Measurements from ENCODE around the gene GLIPR1L2. TPM values are rescaled to one million over a fixed set of nuclear protein-coding genes. Genes with fewer than 3 reads are reported as not detected.

The GLIPR1L2 gene
- total RNA-seq, 1 experiment from 2014 or later, result 0.44 TPM

- Histone ChIP-seq H4K20me1 (ENCODE audit: insufficient read depth) (no peaks in the 10 kb centered on the region), H3K9me2 (ENCODE audit: insufficient read depth) (no peaks in the 10 kb centered on the region), H3K9ac (ENCODE audit: low read length) (no peak overlapping the region), H2AFZ (ENCODE audit: low read depth, low read length, poor library complexity, severe bottlenecking) (no peak overlapping the region), H3K4me2 (ENCODE audit: low read length) (no peak overlapping the region), H3K4me3 (replicated peaks in 1 of 2; ENCODE audit: low read depth in 1 of 2, low read length in 2 of 2) (no peak overlapping the region), H3K9me3 (ENCODE audit: control insufficient read depth in 1 of 2, insufficient read depth in 1 of 2, low read depth in 1 of 2, low read length in 2 of 2) (peaks cover 0 to 3% of the 10 kb centered on the region in 2 experiments; a peak in 1 of 4 replicates), H3K27ac (ENCODE audit: low read depth, low read length) (no peak overlapping the region), H3K4me1 (ENCODE audit: control insufficient read depth in 1 of 2, insufficient read depth in 2 of 2, low read length in 2 of 2) (peaks cover 0 to 1% of the 10 kb centered on the region in 2 experiments; a peak in 1 of 4 replicates), H3K36me3 (ENCODE audit: control insufficient read depth in 1 of 2, insufficient read depth in 2 of 2, low read length in 2 of 2) (no peaks in the 10 kb centered on the region), H3K27me3 (ENCODE audit: insufficient read depth, low read length) (no peaks in the 10 kb centered on the region), H3K79me2 (ENCODE audit: insufficient read depth, low read length) (no peaks in the 10 kb centered on the region)
- TF ChIP-seq ZBTB33 (IDR thresholded peaks at IDR 0.05; ENCODE audit: extremely low read depth, insufficient replicate concordance, low read length), result no peak
- TF ChIP-seq TCF7L2 (IDR thresholded peaks at IDR 0.05; ENCODE audit: borderline replicate concordance, extremely low read depth, insufficient read depth, insufficient read length), result no peak
- no TSS peak for BruUV-seq (replicated peaks)
- intact Hi-C loops (cut with micrococcal nuclease), result no loop called here
- ChIA-PET POLR2A (no interaction called here), CTCF (interaction anchor here (1.5 kb wide), 1 partner anchor 32 kb away, joined by 3 read pairs; no protein-coding TSS in a partner anchor), RAD21 (ENCODE audit: low non-redundant PET in 1 of 2, low total read pairs in 2 of 2, uncharacterized antibody in 2 of 2, unreplicated experiment in 2 of 2) (no interaction called here)
- DNase-seq (ENCODE audit: low read depth, low spot score) (no peak), ATAC-seq (no peak)
These were observed 61.9 kb downstream of the GLIPR1L2 start for GRCh38 chr12:75452675-75453330.

- Histone ChIP-seq H3K4me1 (ENCODE audit: control insufficient read depth in 1 of 2, insufficient read depth in 2 of 2, low read length in 2 of 2) (no peaks in the 10 kb centered on the region), H3K9ac (ENCODE audit: low read length) (no peak overlapping the region), H4K20me1 (ENCODE audit: insufficient read depth) (no peaks in the 10 kb centered on the region), H3K4me2 (ENCODE audit: low read length) (no peak overlapping the region), H3K27ac (ENCODE audit: low read depth, low read length) (no peak overlapping the region), H3K4me3 (replicated peaks in 1 of 2; ENCODE audit: low read depth in 1 of 2, low read length in 2 of 2) (no peak overlapping the region), H2AFZ (ENCODE audit: low read depth, low read length, poor library complexity, severe bottlenecking) (no peak overlapping the region), H3K9me3 (ENCODE audit: control insufficient read depth in 1 of 2, insufficient read depth in 1 of 2, low read depth in 1 of 2, low read length in 2 of 2) (peaks cover 0 to 3% of the 10 kb centered on the region in 2 experiments; a peak in 1 of 4 replicates), H3K79me2 (ENCODE audit: insufficient read depth, low read length) (no peaks in the 10 kb centered on the region), H3K36me3 (ENCODE audit: control insufficient read depth in 1 of 2, insufficient read depth in 2 of 2, low read length in 2 of 2) (no peaks in the 10 kb centered on the region), H3K9me2 (ENCODE audit: insufficient read depth) (no peaks in the 10 kb centered on the region), H3K27me3 (ENCODE audit: insufficient read depth, low read length) (no peaks in the 10 kb centered on the region)
- POLR2A ChIA-PET, result no interaction called here
- TF ChIP-seq, protein P1, sequence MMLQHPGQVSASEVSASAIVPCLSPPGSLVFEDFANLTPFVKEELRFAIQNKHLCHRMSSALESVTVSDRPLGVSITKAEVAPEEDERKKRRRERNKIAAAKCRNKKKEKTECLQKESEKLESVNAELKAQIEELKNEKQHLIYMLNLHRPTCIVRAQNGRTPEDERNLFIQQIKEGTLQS (IDR thresholded peaks at IDR 0.05), result no peak
- TF ChIP-seq FOSL1 (IDR thresholded peaks at IDR 0.05; ENCODE audit: low read depth) (no peak), EZH2 (IDR thresholded peaks at IDR 0.05) (no peak), RAD21 (IDR thresholded peaks at IDR 0.05; ENCODE audit: low read depth) (no peak), EGR1 (IDR thresholded peaks at IDR 0.05; ENCODE audit: low read depth) (no peak), ZFX (IDR thresholded peaks at IDR 0.05) (no peak), SRF (IDR thresholded peaks at IDR 0.05; ENCODE audit: low read depth) (no peak), TCF7L2 (IDR thresholded peaks at IDR 0.05; ENCODE audit: borderline replicate concordance, extremely low read depth, insufficient read depth, insufficient read length) (no peak), CBX3 (IDR thresholded peaks at IDR 0.05; ENCODE audit: low read depth) (no peak), JUND (IDR thresholded peaks at IDR 0.05) (no peak), MAX (IDR thresholded peaks at IDR 0.05) (no peak), ELF1 (IDR thresholded peaks at IDR 0.05; ENCODE audit: borderline replicate concordance, low read depth) (no peak), POLR2A (IDR thresholded peaks at IDR 0.05; ENCODE audit: borderline replicate concordance, extremely low read depth, insufficient read depth, insufficient read length) (no peak), POLR2AphosphoS5 (IDR thresholded peaks at IDR 0.05; ENCODE audit: low read depth, low read length) (no peak)
- TF ChIP-seq, protein P2, sequence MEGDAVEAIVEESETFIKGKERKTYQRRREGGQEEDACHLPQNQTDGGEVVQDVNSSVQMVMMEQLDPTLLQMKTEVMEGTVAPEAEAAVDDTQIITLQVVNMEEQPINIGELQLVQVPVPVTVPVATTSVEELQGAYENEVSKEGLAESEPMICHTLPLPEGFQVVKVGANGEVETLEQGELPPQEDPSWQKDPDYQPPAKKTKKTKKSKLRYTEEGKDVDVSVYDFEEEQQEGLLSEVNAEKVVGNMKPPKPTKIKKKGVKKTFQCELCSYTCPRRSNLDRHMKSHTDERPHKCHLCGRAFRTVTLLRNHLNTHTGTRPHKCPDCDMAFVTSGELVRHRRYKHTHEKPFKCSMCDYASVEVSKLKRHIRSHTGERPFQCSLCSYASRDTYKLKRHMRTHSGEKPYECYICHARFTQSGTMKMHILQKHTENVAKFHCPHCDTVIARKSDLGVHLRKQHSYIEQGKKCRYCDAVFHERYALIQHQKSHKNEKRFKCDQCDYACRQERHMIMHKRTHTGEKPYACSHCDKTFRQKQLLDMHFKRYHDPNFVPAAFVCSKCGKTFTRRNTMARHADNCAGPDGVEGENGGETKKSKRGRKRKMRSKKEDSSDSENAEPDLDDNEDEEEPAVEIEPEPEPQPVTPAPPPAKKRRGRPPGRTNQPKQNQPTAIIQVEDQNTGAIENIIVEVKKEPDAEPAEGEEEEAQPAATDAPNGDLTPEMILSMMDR (IDR thresholded peaks at IDR 0.05 in 2 of 3, conservative IDR thresholded peaks at IDR 0.05 in 1 of 3; ENCODE audit: borderline replicate concordance in 1 of 3, insufficient read depth in 1 of 3, low read depth in 2 of 3, low read length in 2 of 3), result no peak
- no peak for ATAC-seq
- RAD21 ChIA-PET (ENCODE audit: low non-redundant PET in 1 of 2, low total read pairs in 2 of 2, uncharacterized antibody in 2 of 2, unreplicated experiment in 2 of 2), result no interaction called here
- no peak for DNase-seq (ENCODE audit: low read depth, low spot score)
- intact Hi-C loops (cut with micrococcal nuclease), result no loop called here
- CTCF ChIA-PET, result no interaction called here
- no TSS peak for BruUV-seq (replicated peaks)
These were observed 65.0 kb downstream of the GLIPR1L2 start for GRCh38 chr12:75455839-75456238.
